ENCODE measurements around the gene CEP164.

CEP164 gene

GRCh38 chr11:117424781-117425180, 97.1 kb downstream of the CEP164 start:
- DNase-seq, result no peak

- DNase-seq, result no peak
These were observed 98.1 kb downstream of the CEP164 start for GRCh38 chr11:117425679-117426296.

GRCh38 chr11:117426297-117426685, 98.6 kb downstream of the CEP164 start:
- DNase-seq, result peak; percentile 76 to 85

GRCh38 chr11:117426941-117427340, 99.3 kb downstream of the CEP164 start:
- no peak for DNase-seq

GRCh38 chr11:117427356-117427874, 99.8 kb downstream of the CEP164 start:
- DNase-seq, result no peak

GRCh38 chr11:117428186-117428855, 100.7 kb downstream of the CEP164 start:
- no peak for DNase-seq

GRCh38 chr11:117428856-117429229, 101.2 kb downstream of the CEP164 start:
- DNase-seq, result no peak

- DNase-seq, result no peak
These were observed 102.8 kb downstream of the CEP164 start for GRCh38 chr11:117430293-117430955.

GRCh38 chr11:117431436-117431835, 103.8 kb downstream of the CEP164 start:
- no peak for DNase-seq

- DNase-seq, result no peak
These were observed 106.1 kb downstream of the CEP164 start for GRCh38 chr11:117433717-117434116.

GRCh38 chr11:117434481-117434880, 106.8 kb downstream of the CEP164 start:
- no peak for DNase-seq

- no peak for DNase-seq
These were observed 107.7 kb downstream of the CEP164 start for GRCh38 chr11:117435326-117435725.

GRCh38 chr11:117437041-117437790, 109.6 kb downstream of the CEP164 start:
- DNase-seq, result no peak

GRCh38 chr11:117437791-117438130, 110.1 kb downstream of the CEP164 start:
- DNase-seq, result no peak

- peak; percentile 17 to 43 for DNase-seq
These were observed 110.8 kb downstream of the CEP164 start for GRCh38 chr11:117438371-117439000.

GRCh38 chr11:117439256-117439655, 111.6 kb downstream of the CEP164 start:
- no peak for DNase-seq

- no peak for DNase-seq
These were observed 112.6 kb downstream of the CEP164 start for GRCh38 chr11:117440258-117440657.

GRCh38 chr11:117441146-117441975, 113.7 kb downstream of the CEP164 start:
- no peak for DNase-seq

- DNase-seq, result no peak
These were observed 114.6 kb downstream of the CEP164 start for GRCh38 chr11:117442049-117442868.

GRCh38 chr11:117442869-117443239, 115.2 kb downstream of the CEP164 start:
- DNase-seq, result no peak

All from stimulated activated CD4-positive, alpha-beta T cell treated with anti-CD3 and anti-CD28 coated beads, Interleukin-2, amount 100 ng/mL, for 24 hours (primary cell).